Gastrocnemius medialis (tissue), 4 donors: ENCODE measurements around the gene CIDEA.

Experiments
- CTCF ChIP-seq, 5 experiments: fragments of 450-650 bp in 3 of 5; fragments of 200-600 bp in 2 of 5; sonication (generic) in 2 of 5; IDR thresholded peaks in 4 of 5; conservative IDR thresholded peaks in 1 of 5; 1 replicate in 4 of 5; 2 replicates in 1 of 5; pipeline ENCODE4 v1.5.1; 2016 to 2019; ENCODE audit warnings: antibody characterized with exemption in 5 of 5, mild to moderate bottlenecking in 3 of 5, moderate library complexity in 3 of 5
- POLR2A ChIP-seq, 2 donors: fragments of 450-650 bp; IDR thresholded peaks; one replicate each; pipeline ENCODE4 v1.6.1; 2017; ENCODE audit warnings: antibody characterized with exemption in 2 of 2, mild to moderate bottlenecking in 2 of 2, moderate library complexity in 2 of 2

- TF ChIP-seq POLR2A (IDR thresholded peaks at IDR 0.05): peak; percentile 38 to 66
- TF ChIP-seq CTCF (IDR thresholded peaks at IDR 0.05 in 4 of 5, conservative IDR thresholded peaks at IDR 0.05 in 1 of 5): no peak
These were observed 53.7 kb downstream of the CIDEA start, which contains the start of gene TUBB6 for GRCh38 chr18:12307701-12308385.
